NCI-H1694 treated with DMSO at 0.1 percent for 48 hours (cell line): Measurements from ENCODE around the gene C3AR1.
A peak's percentile ranks its signal among the peaks of the same experiment; 100 is the strongest.
"Not testable (repeated sequence)": the region's sequence is repeated elsewhere in the genome, so short reads cannot be mapped to it uniquely, and the experiment has no call there.

Source experiments
- DNase-seq: peaks from one replicate; lab custom pipeline; 2025; lab: John Stamatoyannopoulos, UW

Gene C3AR1

GRCh38 chr12:8057839-8058238 lies 8.3 kb downstream of the C3AR1 start:
- no peak for DNase-seq

- DNase-seq: no peak
Measured at GRCh38 chr12:8057306-8057705, 8.9 kb downstream of the C3AR1 start.

- no peak for DNase-seq
Measured at GRCh38 chr12:8054816-8055215, 11.3 kb downstream of the C3AR1 start.

GRCh38 chr12:8052679-8053078 lies 13.5 kb downstream of the C3AR1 start:
- DNase-seq: no peak

GRCh38 chr12:8050600-8051250 lies 15.4 kb downstream of the C3AR1 start:
- no peak for DNase-seq

- no peak for DNase-seq
Measured at GRCh38 chr12:8048906-8049305, 17.3 kb downstream of the C3AR1 start.

GRCh38 chr12:8047842-8048241 lies 18.3 kb downstream of the C3AR1 start:
- DNase-seq: no peak

GRCh38 chr12:8045952-8046944 lies 19.9 kb downstream of the C3AR1 start:
- peak; percentile 60 for DNase-seq

GRCh38 chr12:8040791-8041190 lies 25.4 kb downstream of the C3AR1 start:
- DNase-seq: no peak

- peak; percentile 24 for DNase-seq
Measured at GRCh38 chr12:8038659-8039114, 27.5 kb downstream of the C3AR1 start.

- no peak for DNase-seq
Measured at GRCh38 chr12:8037947-8038346, 28.2 kb downstream of the C3AR1 start.

- no peak for DNase-seq
Measured at GRCh38 chr12:8037046-8037663, 29.0 kb downstream of the C3AR1 start.

GRCh38 chr12:8036346-8036745 lies 29.8 kb downstream of the C3AR1 start:
- DNase-seq: no peak

GRCh38 chr12:8035440-8036010 lies 30.6 kb downstream of the C3AR1 start:
- no peak for DNase-seq

- no peak for DNase-seq
Measured at GRCh38 chr12:8034802-8035201, 31.4 kb downstream of the C3AR1 start.

GRCh38 chr12:8033153-8034044 lies 32.8 kb downstream of the C3AR1 start:
- peak; percentile 16 for DNase-seq

- peak; percentile 29 for DNase-seq
Measured at GRCh38 chr12:8032242-8033152, 33.7 kb downstream of the C3AR1 start, which contains the start of gene FOXJ2. FOXJ2 (plus strand) TSS chr12:8032716; CDS start chr12:8039833, 7,117 bp downstream.

- no peak for DNase-seq
Measured at GRCh38 chr12:8031872-8032241, 34.3 kb downstream of the C3AR1 start.

GRCh38 chr12:8031017-8031416 lies 35.1 kb downstream of the C3AR1 start:
- DNase-seq: not testable (repeated sequence)

- no peak for DNase-seq
Measured at GRCh38 chr12:8030189-8030588, 36.0 kb downstream of the C3AR1 start.
